NB4 (cell line): Measurements from ENCODE around the gene NTM.

Experiments used
- CTCF ChIP-seq: IDR thresholded peaks from one replicate; pipeline ENCODE4 v1.5.1; 2012; ENCODE audit warnings: low read depth, low read length
- MYC ChIP-seq: IDR thresholded peaks from 2 replicates; pipeline ENCODE4 v1.6.1; 2011; ENCODE audit warnings: low read depth, low read length

- no peak for TF ChIP-seq CTCF
- TF ChIP-seq MYC, result no peak
Observed at GRCh38 chr11:132142121-132142520, 771.7 kb downstream of the NTM start.
